H1 (cell line): ENCODE data around the gene KRT76. TPM values are rescaled to one million over a fixed set of nuclear protein-coding genes. Genes with fewer than 3 reads are reported as not detected.

Source experiments
- ATF2 ChIP-seq: IDR thresholded peaks from 2 replicates; pipeline ENCODE4 v1.6.1; 2012; ENCODE audit warnings: low read length, inconsistent platforms
- GABPA ChIP-seq: IDR thresholded peaks from 2 replicates; pipeline ENCODE4 v1.6.1; 2011; ENCODE audit warnings: mild to moderate bottlenecking, low read length, moderate library complexity, borderline replicate concordance; ENCODE audit not compliant: insufficient read depth
- HDAC2 ChIP-seq, 2 experiments: fragments of 300-600 bp in 1 of 2; sonication (generic) in 1 of 2; IDR thresholded peaks; 2 replicates each; pipeline ENCODE4 v1.6.1; 2011 to 2012; ENCODE audit warnings: low read depth in 2 of 2, low read length in 2 of 2, mild to moderate bottlenecking in 2 of 2, moderate library complexity in 2 of 2, borderline replicate concordance in 1 of 2, inconsistent platforms in 1 of 2
- MAFK ChIP-seq: IDR thresholded peaks from 2 replicates; pipeline ENCODE4 v1.6.1; 2012; ENCODE audit warnings: low read depth, mild to moderate bottlenecking, improper control_type of control experiment, low read length
- SIX5 ChIP-seq: IDR thresholded peaks from 2 replicates; pipeline ENCODE4 v1.6.1; 2011; ENCODE audit warnings: mild to moderate bottlenecking, low read depth, low read length
- SRF ChIP-seq: IDR thresholded peaks from 2 replicates; pipeline ENCODE4 v1.6.1; 2011; ENCODE audit warnings: mild to moderate bottlenecking, low read depth, low read length, moderate library complexity
- polyA plus RNA-seq, 7 experiments: library from polyadenylated mRNA; depleted of rRNA in 3 of 7; stranded (reverse) in 5 of 7; unstranded in 2 of 7; fragments of >200 nt in 5 of 7; fragments of 200-250 nt in 2 of 7; gene quantifications; 1 replicate in 5 of 7; 2 replicates in 1 of 7; 4 replicates in 1 of 7; pipeline versions ENCODE4 v1.2.1 to v1.2.3, GENCODE V29; 2011 to 2013; ENCODE audit warnings: missing spikeins in 2 of 7, mixed read lengths in 2 of 7
- total RNA-seq: library from RNA; stranded (reverse); fragmentation: NEBNext Ultra II Directional; extraction: Animal tissue kit (Norgen Biotek cat#: 25700); gene quantifications from 2 replicates; pipeline ENCODE4 v1.2.1, GENCODE V29; 2021

Gene KRT76
- total and polyA plus RNA-seq, 2 of the 8 experiments (the other 6 are each of a cell fraction or from before 2014, with no cell fraction given): not detected

- TF ChIP-seq GABPA (no peak), SRF (no peak), HDAC2 (IDR thresholded peaks at IDR 0.05; ENCODE audit: borderline replicate concordance in 1 of 2, low read depth in 2 of 2, low read length in 2 of 2) (no peak), MAFK (no peak), SIX5 (no peak), ATF2 (no peak)
These were observed 38.0 kb upstream of the KRT76 start (continued) for GRCh38 chr12:52815161-52815560.
